Thoracic aorta (tissue), 2 donors: Measurements from ENCODE around the gene GID8. TPM values are rescaled to one million over a fixed set of nuclear protein-coding genes. Genes with fewer than 3 reads are reported as not detected.

Experiments used
- ATAC-seq: fragments of 150-250 bp; one replicate; pipeline ENCODE4 v1.8.0; 2017; ENCODE audit warnings: low read depth; ENCODE audit not compliant: insufficient number of reproducible peaks, low FRiP score
- DNase-seq: peaks from one replicate; pipeline ENCODE4 v3.0.0-alpha.2; 2020; ENCODE audit warnings: low spot score
- H3K27ac ChIP-seq, 2 donors: fragments of 200-600 bp; sonication (generic); 1 replicate in 1 of 2; 2 replicates in 1 of 2; pipeline ENCODE4 v1.5.1; 2016; ENCODE audit warnings: mild to moderate bottlenecking in 2 of 2, moderate library complexity in 2 of 2
- H3K27me3 ChIP-seq: fragments of 200-600 bp; sonication (generic); replicated peaks from 2 replicates; pipeline ENCODE4 v1.6.0; 2016; ENCODE audit warnings: mild to moderate bottlenecking; ENCODE audit not compliant: insufficient read depth
- H3K36me3 ChIP-seq: fragments of 200-600 bp; sonication (generic); one replicate; pipeline ENCODE4 v1.5.1; 2016
- H3K4me1 ChIP-seq, 2 donors: fragments of 200-600 bp; sonication (generic); 1 replicate in 1 of 2; 2 replicates in 1 of 2; pipeline versions ENCODE4 v1.5.1 to v1.6.0; 2016; ENCODE audit warnings: low read depth in 2 of 2, mild to moderate bottlenecking in 1 of 2; ENCODE audit not compliant: control insufficient read depth in 1 of 2
- H3K4me3 ChIP-seq: fragments of 200-600 bp; sonication (generic); 2 replicates; pipeline ENCODE4 v1.5.1; 2016; ENCODE audit warnings: mild to moderate bottlenecking
- H3K9me3 ChIP-seq: fragments of 200-600 bp; sonication (generic); 2 replicates; pipeline ENCODE4 v1.5.1; 2016
- CTCF ChIP-seq: fragments of 200-600 bp; sonication (generic); IDR thresholded peaks from one replicate; pipeline ENCODE4 v1.5.1; 2019; ENCODE audit warnings: antibody characterized with exemption
- total RNA-seq, 2 donors: library from RNA; depleted of rRNA; stranded (reverse); fragments of >200 nt; gene quantifications; one replicate each; pipeline versions ENCODE4 v1.1.0 to v1.2.3, GENCODE V29; 2016

GID8 gene
- total RNA-seq, 2 donors from 2014 or later, result 29.1 to 30.3 TPM

GRCh38 chr20:62933966-62934365 is 4.0 kb upstream of the GID8 start:
- no peaks in the 10 kb centered on the region for H3K27me3 ChIP-seq
- H3K36me3 ChIP-seq, result no peaks in the 10 kb centered on the region
- ATAC-seq (no peak), DNase-seq (no peak)
- H3K4me1 ChIP-seq, result peaks cover 16 to 48% of the 10 kb centered on the region in 2 donors
- no peak overlapping the region for H3K27ac ChIP-seq
- no peaks in the 10 kb centered on the region for H3K9me3 ChIP-seq
- no peak for TF ChIP-seq CTCF
- no peak overlapping the region for H3K4me3 ChIP-seq

DNA sequence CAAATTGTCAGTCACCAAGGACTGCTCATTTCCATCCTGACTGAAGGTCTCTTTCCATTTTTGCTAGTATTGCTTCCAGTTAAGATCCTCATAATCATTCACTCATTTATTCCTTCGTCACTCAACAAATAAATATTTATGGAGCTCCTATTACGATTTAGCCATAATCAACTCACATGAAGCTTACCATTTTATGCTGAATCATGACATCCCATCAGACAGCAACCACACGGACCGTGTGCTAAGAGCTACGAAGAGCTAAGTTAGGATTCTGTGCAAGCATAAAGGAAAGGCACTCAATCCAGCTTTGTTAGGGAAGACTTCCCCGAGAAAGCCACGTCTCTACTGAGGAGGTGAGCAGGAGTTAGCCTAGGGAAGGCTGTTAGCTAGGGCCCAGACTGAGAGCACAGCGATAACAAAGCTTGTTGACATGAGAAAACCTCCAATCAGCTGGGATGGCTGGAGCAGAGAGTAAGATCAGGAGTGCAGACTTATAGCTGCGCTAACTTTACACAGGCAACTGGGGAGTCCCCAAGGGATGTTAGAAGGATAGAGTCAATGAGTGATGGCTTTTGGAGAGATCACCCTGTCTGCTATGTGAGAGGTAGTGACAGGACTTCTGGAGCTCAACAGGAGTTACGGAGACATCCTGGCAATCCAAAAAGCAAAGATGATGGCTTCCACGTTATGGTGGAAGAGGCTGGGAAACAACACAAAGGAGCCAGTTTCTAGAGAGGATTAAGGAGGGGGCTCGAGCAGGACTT is 2.6 kb upstream of the GID8 start:
- Histone ChIP-seq H3K36me3 (no peaks in the 10 kb centered on the region), H3K27ac (no peak overlapping the region), H3K4me1 (peaks cover 24 to 51% of the 10 kb centered on the region in 2 donors), H3K27me3 (no peaks in the 10 kb centered on the region), H3K4me3 (no peak overlapping the region), H3K9me3 (no peaks in the 10 kb centered on the region)
- ATAC-seq (no peak), DNase-seq (no peak)
- no peak for TF ChIP-seq CTCF

DNA sequence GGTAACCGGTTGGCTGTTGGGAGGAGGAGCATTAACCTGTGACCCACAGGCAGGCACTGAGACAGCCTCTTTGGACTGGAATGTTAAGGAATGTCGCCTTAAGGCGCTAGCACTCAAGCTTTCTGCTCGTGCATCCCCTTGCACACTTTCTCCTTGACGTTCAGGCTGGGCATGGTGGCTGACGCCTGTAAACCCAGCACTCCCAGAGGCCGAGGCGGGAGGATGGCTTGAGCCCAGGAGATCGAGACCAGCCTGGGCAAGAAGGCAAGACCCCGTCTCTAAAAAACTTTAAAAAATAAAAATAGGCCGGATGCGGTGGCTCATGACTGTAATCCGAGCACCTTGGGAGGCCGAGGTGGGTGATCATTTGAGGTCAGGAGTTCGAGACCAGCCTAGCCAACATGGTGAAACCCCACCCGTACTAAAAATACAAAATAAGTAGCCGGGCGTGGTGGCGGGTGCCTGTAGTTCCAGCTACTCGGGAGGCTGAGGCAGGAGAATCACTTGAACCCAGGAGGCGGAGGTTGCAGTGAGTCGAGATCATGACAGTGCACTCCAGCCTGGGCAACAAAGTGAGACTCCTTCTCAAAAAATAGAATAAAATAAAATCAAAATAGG is 1.9 kb upstream of the GID8 start:
- ATAC-seq, result no peak
- TF ChIP-seq CTCF, result no peak
- no peaks in the 10 kb centered on the region for H3K9me3 ChIP-seq
- no peak overlapping the region for H3K27ac ChIP-seq
- no peaks in the 10 kb centered on the region for H3K27me3 ChIP-seq
- DNase-seq, result no peak
- H3K36me3 ChIP-seq, result no peaks in the 10 kb centered on the region
- H3K4me1 ChIP-seq, result peaks cover 24 to 58% of the 10 kb centered on the region in 2 donors
- peak overlapping the region; percentile 91 for H3K4me3 ChIP-seq

- peak overlapping the region; percentile 91 for H3K4me3 ChIP-seq
- no peaks in the 10 kb centered on the region for H3K9me3 ChIP-seq
- H3K27ac ChIP-seq, result peak overlapping the region; percentile 85
- H3K36me3 ChIP-seq, result no peaks in the 10 kb centered on the region
- DNase-seq, result peak; percentile 92
- H3K4me1 ChIP-seq, result peaks cover 24 to 69% of the 10 kb centered on the region in 2 donors
- no peak for TF ChIP-seq CTCF
- peak; percentile 89 for ATAC-seq
- no peaks in the 10 kb centered on the region for H3K27me3 ChIP-seq
Measured at GRCh38 chr20:62937268-62938104, 461 bp upstream of the GID8 start.

DNA sequence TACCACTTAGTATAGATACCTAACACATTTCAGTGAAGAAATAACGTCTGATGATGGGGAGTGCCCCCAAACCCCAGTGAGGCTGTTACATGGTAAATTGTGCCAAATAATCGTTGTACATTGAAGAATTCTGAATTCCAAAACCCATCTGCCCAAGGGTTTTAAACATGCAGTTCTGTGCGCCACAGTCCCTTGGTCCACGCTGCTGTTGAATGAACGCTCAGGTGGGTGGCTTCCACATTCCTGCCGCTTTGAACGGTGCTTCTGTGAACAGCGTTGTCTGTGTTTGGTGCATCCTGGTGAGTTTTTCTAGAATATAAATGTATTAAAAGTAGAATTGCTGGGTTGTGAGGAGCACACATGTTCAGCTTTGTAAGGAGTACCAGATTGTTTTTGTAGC is 2.9 kb downstream of the GID8 start:
- DNase-seq (no peak), ATAC-seq (no peak)
- no peak for TF ChIP-seq CTCF
- H3K4me3 ChIP-seq, result no peak overlapping the region
- H3K27ac ChIP-seq, result no peak overlapping the region
- H3K4me1 ChIP-seq, result peaks cover 19 to 46% of the 10 kb centered on the region in 2 donors
- H3K36me3 ChIP-seq, result peaks cover 30% of the 10 kb centered on the region
- no peaks in the 10 kb centered on the region for H3K27me3 ChIP-seq
- H3K9me3 ChIP-seq, result no peaks in the 10 kb centered on the region
